OCI-M1 (cell line): ENCODE results near the gene ATG4D.
"Not testable (repeated sequence)": the region's sequence is repeated elsewhere in the genome, so short reads cannot be mapped to it uniquely, and the experiment has no call there.

Experiments
- DNase-seq: peaks from one replicate; lab custom pipeline; 2025; lab: John Stamatoyannopoulos, UW

Gene ATG4D

DNA sequence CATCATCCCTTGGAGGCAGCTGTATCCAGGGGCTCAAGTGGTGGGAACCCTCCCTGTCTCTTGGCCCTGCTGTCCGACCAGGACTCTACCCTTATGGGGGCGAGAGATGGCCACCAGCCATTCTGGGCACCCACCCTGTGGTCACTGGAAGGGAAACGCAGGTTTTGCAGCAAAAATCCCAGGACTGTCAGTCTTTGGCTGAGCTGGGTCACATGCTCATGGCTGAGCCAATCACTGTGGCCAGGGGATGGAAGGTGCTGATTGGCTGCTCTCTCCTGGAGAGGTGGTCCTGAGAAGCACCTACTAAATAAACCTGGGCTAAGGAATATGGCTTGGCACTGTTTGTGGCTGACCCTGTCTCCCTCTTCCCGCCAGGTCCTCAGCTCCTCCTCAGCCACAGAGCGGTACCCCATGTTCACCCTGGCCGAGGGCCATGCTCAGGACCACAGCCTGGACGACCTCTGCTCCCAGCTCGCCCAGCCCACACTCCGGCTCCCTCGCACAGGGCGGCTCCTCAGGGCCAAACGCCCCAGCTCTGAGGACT lies 8.9 kb downstream of the ATG4D start:
- peak; percentile 77 for DNase-seq

DNA sequence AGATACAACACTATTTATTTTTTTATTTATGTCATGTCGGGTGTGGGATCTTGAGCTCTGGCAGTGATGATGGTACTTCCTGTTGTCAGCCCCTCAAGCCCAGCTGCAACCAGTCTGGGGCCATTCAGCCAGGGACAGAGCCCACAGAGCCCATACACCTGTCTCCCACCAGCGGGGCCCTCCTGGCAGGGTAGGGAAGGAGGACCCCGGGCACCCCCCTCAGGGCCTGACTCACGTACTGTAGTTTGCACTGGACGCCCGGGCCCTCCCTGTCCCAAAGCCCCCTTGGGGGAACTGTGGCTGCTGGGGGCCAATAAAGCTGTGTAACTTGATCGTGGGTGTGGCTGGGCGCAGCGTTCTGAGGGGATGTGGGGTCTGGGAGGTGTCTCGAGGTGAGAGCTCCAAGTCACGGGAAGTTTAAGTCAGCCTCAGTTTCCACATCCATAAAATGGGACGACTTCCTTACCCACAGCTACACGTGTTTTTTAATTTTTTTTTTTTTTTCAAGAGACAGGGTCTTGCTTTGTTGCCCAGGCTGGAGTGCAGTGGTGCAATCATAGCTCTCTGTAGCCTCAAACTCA lies 9.5 kb downstream of the ATG4D start:
- DNase-seq, result no peak

DNA sequence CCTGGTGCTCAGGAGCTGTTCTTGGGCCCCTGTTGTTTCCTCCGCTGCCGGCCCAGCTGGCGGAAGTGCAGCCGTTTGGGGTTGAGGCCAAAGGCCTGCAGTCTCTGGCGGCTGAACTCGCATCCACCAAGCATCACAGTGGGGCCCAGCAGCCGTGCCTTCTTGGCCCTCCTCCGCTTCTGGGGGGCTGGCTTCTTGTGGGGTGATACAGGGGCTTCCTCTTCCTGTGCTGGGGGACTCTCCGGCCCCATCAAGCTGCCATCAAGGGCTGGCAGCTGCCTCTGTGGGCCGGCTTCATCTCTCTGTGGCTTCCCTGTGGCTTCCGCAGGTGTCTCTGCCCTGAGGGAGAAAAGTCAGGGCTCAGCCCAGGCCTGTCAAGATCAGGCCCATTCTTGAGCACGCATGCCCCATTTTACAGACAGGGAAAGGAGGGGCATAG lies 10.3 kb downstream of the ATG4D start:
- DNase-seq, result no peak

DNA sequence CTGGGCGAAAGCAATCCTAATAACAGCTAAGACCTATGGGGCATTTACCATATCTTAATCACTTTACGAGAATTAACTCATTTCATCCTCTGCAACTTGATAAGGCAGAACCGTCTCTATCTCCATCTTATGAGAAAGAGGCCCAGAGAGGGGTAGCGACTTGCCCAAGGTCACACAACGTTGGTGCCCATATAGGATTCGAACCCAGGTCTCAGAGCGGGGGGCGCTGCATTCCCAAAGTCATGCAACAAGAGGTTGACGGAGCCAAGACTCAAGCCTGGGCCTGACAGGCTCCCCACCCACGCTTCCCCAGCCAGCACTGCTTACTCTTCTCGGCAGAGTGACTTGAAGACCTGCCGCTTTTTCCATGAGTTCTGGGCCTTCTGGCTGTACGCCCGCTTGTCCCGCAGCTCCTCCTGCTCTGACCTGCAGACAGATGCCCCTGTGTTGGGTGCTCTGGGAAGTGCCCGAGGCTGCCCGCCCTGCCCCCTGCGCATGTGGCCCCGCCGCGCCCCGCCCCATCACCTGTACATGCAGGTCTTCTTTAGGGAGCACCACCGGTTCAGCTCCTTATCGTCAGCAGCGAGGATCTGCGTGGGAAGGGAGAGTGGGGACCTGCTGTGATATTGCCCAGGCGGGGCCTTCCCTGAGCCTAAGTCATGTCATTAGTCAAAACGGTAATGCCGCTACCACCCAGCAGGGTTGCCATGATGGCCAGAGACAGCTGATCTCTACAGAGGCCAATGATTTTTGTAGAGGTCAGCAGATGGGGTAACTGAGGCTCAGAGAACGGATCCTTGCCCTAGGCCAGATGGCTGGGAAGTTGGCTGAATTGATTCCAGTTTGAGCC lies 11.3 kb downstream of the ATG4D start:
- DNase-seq, result no peak

DNA sequence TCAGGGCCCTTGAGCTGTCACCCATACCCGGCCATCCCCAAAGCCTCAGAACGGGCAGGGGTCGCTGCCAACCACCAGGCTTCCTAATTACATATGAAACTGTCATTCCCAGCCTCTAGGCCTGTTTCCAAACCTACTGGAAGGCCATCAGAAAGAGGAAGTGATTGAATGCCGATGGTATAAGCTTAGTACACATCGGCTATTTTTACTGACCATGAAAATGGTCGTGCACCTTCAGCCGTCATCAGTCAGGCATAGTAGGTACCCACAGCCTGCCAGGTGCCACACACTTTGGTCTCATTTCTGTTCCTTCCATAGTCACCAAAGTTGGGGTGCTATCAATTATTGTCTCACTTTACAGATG lies 11.9 kb downstream of the ATG4D start:
- no peak for DNase-seq

DNA sequence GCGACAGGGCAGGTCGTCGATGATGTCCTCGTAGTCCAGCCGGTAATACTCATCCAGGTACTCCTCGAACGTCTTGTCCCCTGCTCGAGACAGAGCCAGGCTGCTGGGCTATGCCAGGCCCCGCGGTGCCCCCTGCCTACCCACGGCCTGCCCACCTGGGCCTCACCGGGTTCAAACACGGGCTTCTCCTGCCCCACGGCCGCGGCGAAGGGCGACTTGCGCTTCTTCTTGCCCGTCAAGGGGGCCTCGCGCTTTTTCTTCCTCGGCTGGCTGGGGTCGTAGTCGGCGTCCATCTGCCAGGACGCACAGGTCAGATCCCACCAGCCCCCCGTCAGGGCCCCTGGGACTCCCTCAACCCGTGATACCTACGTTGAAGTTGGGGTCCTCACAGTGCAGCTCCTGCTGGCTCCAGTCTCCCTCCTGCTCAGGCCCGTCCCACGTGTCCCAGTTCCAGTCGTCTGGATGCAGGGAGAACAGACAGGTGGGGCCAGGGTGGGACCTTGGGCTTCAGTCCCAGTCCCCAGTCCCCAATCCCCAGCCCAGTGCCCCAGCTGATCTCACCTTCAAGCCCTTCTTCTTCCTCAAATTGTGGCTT lies 14.0 kb downstream of the ATG4D start:
- no peak for DNase-seq

DNA sequence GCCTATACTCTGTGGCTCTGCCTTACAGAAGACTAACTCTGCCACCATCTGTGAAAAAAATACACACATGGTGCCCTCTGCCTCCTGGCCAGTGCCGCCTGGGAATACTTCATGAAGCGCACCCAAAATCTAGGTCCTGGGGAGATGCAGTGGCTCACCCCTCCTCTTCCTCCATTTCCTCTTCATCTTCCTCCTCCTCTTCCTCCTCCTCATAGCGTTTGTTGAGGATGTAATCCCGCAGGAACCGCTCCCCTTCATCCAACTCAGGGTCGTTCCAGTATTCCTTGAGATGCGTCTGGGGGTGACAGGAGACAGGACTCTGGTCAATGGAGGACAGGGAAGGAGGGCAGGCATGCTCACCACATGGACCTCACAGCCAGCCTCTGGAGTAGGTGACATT lies 16.4 kb downstream of the ATG4D start:
- DNase-seq, result no peak

DNA sequence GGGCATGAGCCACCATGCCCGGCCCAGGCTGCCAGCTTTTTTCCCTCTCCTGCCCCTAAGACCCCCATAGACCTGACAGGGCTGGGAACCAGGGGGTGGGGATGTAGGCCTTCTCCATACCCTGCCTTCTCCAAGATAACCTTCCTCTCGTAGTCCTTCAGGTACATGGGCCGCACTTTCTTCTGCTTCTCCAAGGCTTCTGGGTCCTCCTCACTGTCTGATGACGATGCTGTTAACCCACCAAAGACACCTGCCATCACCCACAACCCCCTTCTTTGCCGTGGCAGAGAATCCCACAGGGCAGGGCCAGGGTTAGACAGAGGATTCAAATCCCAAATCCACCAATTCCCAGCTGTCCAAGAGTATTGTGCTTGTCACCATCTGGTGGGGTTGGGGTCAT lies 18.9 kb downstream of the ATG4D start:
- DNase-seq, result no peak

DNA sequence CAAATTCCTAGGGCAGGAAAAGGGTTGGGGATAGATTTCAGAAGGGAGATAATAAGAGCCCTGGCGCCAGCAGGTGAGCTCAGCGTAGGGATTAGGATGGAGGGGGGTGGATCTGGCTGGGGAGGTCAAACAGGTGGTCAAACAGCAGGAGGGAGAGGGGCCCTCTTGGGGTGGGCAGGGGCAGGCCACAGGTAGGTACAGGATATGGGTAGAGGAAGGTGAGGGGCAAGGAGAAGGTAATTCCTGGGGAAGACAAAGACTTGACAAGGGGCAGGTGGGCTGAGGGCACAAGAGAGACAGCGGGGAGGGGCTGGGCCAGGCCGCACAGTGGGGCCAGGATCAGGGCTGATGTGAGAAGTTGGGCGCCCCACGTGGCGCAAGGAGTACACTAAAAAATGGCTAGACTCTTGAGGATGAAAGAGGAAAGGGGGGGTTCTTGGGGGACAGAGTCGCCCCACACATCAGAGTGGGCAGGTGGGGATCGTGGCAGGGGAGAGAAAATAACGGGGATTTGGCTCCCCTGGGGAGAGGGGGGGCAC lies 21.4 kb downstream of the ATG4D start:
- peak; percentile 90 for DNase-seq

DNA sequence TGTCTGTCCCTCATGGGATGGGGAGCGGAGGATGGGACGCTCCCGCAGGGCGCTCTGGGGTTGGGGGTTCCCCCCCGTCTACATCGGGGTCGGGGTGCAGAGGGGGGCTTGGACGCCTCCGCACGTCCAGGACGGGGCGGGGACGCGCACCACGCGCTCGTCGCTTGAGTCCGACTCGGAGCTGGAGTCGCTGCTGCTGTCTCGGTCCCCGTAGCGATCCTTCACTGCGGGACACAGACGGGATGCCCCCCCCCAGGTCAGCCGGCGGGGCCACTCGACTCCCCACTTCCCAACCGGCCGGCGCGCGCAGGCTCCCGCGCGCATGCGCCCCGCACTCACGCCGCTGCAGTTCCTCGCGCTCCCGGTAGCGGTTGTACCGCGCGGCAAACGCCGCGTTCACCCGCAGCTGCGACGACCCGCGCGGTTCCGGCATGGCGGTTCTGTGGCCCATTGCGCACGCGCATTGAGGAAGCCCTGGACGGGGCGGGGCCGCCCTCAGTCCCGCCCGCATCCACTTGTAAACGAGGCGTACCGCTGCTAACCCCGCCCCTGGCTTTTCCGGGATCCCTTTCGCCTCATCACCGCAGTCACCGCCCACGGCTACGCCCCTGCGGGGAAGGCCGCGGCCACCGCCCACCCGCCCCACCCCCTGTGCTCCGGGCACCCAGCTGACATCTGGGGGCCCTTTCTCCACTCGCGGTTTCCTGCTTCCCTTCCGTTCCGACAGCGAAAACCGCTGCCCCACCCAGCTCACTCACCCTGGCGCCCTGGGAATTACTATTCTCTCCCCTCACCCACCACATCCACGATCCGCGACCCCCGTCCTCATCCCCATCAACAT lies 22.1 kb downstream of the ATG4D start, which contains the start of gene KRI1:
Gene KRI1, minus strand, starts transcription at position 444 of the 841 bp plus-strand sequence. Its CDS starts 11 bp downstream, at position 433.
- peak; percentile 100 for DNase-seq

DNA sequence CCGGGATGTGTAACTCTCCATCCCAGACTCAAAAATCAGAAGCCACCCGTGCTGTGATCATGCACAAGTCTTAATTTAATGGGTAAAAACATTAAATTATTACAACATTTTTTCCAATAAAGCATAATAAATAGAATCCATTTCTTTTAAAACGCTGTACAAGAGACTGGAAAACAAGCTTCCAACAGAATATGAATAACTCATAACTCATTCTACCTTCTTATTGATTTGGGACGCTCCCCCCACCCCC lies 22.6 kb downstream of the ATG4D start:
- no peak for DNase-seq

DNA sequence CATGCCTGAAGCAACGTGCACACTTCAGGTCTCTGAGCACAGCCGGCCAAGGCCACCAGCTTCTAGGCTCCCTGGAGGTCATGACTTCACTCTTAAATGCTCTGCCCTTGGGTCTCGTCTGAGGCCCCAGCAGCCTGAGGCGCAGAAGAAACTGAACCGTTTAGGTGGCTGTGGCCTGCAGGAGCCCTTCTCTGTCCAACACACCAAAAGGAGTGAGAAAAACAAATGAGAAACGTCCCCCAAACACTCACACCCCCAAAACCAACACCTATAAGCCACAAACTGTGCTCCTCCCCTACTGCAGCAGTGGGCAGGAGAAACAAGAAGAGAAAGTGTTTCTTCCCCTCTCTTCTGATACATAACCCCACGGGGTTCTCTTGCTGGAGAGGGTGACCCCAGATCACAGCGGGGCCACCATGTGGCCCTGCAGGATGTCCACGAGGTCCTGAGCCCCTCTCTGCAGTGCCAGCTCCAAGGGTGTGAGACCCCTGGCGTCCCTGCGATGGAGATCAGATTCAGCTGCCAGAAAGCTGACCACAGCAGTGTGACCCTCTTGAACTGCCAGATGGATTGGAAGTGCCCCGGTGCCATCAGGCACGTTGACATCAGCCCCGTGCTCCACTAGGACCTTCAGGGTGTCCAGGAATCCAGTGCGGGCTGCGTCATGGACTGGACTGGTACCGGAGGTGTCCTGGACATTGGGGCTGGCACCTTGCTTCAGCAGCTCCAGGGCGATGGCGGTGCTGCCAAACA lies 23.1 kb downstream of the ATG4D start:
- DNase-seq, result peak; percentile 86

DNA sequence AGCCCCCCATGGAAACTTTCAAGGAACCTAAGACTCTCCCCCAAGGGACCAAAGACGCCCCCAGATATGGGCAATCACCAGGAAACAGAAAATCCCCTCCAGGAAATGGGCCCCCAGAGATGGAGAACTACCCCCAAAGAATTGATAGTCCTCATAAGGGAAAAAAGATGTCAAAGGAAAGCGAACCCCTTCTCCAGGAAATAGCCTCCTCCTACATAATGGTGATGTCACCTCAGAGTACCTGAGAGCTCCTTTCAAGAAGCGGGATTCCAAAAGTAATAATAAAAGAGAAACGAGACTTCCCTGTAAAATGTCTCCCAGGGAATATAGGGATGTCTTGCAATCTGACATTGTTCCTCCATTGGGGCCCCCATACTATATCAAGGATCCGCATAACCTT lies 24.0 kb downstream of the ATG4D start:
- no peak for DNase-seq

DNA sequence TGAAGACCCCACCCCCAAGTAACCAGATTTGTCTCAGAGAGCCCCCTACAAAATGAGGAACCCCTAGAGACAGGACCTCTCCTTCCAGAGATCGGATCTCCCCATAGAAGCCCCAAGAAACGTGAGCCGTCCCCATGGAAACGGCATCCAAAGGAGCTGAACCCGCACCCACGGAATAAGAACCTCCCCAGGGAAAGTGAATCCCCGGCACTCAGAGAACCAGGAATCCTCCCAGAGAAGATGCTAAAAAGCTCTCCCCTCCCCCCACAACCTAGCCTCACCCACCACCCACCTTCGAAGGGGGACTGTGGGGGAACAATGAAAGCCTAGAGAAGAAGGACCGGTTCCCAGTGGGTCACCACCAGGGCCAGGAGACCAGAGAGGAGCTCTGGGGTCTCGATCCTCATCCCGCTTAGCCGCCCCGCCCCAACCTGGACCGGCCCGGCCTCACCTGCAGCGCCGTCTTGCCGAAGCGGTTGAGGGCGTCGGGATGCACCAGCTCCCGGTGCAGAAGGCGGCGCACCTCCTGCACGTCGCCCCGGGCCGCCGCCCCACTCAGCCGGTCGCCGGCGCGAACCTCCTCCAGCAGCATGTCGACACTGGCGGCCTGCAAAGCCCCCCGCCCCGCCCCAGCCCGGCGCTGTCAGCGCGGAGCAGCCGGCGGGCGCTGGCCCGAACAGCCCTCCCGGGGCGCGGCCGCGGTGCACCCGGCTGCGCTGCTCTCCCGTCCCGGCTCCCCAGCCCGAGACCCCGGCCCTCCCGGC lies 24.5 kb downstream of the ATG4D start:
- no peak for DNase-seq

DNA sequence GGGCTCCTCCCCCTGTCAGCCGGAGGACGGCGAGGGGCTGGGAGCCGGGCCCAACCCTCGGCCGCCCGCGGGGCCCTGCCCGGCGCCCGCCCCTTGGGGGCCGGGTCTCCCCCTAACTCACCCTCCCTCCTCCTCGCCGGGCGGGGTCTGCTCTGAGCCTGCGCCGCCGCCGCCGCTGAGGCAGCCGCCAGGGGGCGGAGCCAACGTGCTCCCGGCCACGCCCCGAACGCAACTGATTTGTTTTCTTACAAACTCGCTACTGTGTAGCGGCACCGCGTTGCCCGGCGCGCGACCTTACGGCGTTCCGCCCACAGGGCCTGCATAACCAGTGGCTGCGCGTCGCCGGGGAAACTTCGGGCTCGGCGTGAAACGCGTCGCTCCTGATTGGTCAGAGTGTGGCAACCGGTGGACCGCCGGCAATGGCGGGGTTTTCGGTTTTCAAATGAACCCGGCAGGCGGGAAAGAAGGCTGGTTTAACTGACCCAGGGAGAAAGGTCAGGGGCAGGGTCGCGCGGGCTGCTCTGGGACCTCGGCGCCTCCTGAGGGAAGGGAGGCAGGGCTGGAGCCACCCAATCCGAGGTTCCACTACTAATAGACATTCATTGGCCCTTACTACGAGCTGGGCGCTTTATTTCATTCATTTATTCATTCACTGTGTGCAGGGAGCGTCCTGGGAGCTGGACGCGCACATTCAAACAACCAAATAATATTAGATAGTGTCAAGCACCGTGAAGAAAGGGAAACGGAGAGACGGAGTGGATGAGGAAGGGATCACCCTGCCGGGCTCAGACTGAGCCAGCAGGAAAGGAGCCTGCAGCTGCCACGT lies 25.3 kb downstream of the ATG4D start, which contains the start of gene CDKN2D:
Gene CDKN2D, minus strand, starts transcription at position 154 of the 826 bp plus-strand sequence. CDS start 326 bp downstream, outside the sequence.
- DNase-seq, result peak; percentile 100

DNA sequence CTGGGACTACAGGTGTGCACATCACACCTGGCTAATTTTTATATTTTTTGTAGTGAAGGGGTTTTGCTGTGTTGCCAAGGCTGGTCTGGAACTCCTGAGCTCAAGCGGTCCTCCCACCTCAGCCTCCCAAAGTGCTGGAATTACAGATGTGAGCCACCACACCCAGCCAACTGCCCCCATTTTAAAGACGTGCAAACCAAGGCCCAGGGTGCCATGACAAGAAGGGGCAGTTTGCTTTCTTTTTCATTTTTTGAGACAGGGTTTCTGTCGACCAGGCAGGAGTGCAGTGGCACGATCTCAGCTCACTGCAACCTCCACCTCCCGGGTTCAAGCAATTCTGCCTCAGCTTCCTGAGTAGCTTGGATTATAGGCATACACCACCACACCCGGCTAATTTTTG lies 30.1 kb downstream of the ATG4D start:
- not testable (repeated sequence) for DNase-seq

DNA sequence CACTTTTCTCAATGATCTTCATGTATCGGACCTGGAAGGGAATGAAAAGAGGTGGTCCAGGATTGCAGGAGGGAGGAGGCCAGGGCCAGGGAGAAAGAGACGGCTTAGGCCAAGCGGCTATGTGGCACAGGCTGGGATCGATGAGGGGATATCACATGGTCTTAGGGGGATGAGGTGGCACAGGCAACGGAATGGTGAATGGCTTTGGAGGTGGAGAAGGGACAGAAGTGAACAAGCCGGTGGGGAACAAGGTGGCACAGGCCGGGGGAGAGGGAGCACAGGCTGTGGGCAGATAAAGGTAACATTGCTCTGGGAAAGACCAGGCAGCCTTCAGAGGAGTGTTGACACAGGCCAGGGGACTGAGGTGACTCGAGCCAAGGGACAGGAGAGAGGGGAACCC lies 30.8 kb downstream of the ATG4D start:
- DNase-seq, result no peak

DNA sequence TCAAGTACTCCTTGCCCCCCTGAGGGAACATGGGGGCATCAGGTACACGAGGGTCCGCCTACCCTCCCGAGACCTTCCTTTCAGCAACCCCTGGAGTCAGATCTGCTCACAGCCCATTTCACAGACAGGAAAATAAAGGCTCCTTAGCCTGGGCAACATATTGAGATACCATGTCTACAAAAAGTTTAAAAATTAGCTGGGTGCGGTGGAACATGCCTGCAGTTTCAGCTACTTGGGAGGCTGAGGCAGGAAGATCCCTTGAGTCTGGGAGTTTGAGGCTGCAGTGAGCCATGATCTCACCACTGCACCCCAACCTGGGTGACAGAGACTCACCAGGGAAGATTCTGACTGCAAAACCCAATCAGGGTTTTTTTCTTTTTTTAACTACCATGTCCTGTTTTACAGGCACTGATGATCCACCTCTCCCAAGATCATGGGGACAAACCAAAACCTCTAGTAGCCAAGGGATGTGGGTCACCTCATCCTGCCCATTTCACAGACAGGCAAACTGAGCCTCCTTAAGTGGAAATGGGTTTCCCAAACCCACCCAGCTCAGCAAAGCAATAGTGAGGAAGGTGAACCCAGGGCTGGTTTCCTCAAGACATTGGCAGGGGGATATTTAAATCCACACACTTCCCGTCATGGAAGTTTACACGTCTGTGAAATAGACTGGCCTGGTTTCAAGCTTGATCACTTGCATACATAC lies 31.5 kb downstream of the ATG4D start:
- DNase-seq, result no peak

DNA sequence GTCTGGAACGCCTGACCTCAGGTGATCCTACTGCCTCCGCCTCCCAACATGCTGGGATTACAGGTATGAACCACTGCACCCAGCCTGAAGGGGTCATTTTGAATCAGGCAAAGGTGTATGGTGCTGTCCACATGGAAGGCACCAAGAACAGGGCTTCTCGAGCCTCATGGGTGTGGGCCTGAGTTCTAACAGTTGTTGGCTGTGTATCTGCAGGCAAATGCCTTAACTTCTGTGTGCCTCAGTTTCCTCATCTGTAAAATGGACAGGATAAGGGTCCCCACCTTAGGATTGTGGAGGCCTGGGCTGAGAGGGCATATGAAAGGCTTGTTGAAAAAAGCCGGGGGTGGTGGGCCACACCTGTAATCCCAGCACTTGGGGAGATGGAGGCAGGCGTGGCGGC lies 34.2 kb downstream of the ATG4D start:
- no peak for DNase-seq
